Right forelimb (tissue), 1 donor: ENCODE measurements around the gene CCDC107.
"Not testable (repeated sequence)": the region's sequence is repeated elsewhere in the genome, so short reads cannot be mapped to it uniquely, and the experiment has no call there.

Experiments used
- DNase-seq: peaks from one replicate; pipeline ENCODE4 v3.0.0-alpha.2; 2018

The CCDC107 gene, protein sequence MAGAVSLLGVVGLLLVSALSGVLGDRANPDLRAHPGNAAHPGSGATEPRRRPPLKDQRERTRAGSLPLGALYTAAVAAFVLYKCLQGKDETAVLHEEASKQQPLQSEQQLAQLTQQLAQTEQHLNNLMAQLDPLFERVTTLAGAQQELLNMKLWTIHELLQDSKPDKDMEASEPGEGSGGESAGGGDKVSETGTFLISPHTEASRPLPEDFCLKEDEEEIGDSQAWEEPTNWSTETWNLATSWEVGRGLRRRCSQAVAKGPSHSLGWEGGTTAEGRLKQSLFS

DNA sequence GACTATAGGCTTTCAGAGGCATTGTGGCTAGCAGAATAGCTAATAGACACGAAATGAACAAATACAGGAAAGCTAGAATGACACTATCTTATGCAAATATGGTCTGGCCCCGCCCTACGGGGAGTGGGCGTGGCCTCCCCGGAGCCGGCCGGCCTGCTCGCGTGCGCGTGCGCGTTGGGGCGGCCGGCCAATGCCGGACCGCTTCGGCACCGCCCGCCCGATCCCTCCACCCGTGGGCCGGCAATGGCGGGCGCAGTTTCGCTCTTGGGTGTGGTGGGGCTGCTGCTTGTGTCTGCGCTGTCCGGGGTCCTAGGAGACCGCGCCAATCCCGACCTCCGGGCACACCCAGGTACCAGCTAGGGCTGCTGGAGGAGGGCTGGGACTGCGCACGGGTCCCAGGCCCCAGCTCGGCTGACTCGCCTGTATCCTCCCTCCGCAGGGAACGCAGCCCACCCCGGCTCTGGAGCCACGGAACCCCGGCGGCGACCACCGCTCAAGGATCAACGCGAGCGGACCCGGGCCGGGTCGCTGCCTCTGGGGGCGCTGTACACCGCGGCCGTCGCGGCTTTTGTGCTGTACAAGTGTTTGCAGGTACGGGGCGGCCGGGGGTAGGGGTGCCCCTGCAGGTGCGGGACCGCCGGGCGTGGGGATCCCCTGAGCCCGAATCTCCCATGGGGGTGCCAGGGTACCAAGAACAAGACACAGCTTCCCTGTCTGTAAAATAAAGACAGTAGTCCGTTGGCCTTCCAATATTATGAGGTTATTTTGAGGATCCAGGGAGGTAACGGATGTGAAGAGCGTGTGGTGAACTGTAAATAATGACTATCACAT lies at the start of gene CCDC107:
CCDC107 (plus strand) TSS at position 156 of the 831 bp plus-strand sequence; CDS start at position 244, 88 bp downstream.
- peak; percentile 94 for DNase-seq

DNA sequence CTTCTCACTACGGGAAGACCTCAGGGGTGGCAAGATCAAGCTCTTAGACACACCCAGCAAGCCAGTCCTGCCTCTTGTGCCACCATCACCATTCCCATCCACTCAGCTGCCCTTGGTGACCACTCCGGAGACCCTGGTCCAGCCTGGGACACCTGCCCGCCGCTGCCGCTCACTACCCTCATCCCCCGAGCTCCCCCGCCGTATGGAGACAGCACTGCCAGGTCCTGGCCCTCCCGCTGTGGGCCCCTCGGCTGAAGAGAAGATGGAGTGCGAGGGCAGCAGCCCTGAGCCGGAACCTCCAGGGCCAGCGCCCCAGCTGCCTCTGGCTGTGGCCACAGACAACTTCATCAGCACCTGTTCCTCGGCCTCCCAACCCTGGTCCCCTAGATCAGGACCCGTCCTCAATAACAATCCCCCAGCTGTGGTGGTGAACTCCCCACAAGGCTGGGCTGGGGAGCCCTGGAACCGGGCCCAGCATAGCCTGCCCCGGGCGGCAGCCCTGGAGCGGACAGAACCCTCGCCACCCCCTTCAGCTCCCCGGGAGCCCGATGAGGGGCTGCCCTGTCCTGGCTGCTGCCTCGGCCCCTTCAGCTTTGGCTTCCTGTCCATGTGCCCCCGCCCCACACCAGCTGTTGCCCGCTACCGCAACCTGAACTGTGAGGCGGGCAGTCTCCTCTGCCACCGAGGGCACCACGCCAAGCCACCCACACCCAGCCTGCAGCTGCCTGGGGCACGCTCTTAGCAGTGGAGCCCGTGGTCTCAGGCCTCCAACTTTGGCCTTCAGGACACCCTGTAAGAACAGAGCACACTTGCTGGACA lies 48.9 kb upstream of the CCDC107 start:
- DNase-seq = peak; percentile 80

DNA sequence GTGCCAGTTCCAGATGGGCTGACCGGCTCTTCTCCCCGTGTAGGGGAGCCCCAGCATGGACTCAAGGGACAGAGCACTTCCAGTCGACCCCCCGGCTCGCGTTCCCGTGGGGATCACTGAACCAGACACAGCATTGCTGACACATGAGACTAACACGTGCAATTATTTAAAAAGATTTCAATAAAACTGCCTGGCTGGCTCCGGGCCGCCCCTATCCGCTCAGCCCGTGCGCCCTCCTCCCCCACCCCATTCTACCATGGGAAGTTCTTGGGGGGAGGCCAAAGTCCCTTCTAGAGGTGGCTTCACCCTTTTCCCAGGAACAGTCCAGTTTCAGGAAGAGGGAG lies 48.3 kb upstream of the CCDC107 start:
- DNase-seq = no peak

DNA sequence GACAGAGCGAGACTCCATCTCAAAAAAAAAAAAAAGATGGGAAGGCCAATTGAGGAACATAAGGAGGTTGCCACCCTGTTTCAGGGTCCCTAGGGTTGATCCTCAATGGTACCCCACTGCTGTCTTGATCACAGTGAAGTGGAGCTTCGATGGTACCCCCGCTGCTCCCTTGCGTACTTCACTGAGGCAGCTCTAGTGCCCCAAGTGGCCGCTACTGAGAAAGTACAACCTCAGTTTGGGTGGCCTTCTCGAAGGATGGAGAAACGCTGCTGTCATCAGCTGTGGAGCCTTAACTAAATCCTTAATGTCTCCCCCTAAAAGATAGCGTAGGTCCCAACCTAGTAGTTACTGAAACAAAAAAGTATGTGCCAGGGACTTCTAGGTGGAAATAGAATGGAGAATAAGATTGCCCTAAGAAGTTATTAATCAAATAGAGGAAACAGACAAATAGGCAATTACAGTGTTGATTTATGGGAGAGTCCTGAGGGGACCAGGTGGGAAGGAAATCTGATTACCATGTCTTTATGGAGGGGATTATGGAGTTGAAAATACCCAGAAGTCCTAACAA lies 46.8 kb upstream of the CCDC107 start:
- no peak for DNase-seq

DNA sequence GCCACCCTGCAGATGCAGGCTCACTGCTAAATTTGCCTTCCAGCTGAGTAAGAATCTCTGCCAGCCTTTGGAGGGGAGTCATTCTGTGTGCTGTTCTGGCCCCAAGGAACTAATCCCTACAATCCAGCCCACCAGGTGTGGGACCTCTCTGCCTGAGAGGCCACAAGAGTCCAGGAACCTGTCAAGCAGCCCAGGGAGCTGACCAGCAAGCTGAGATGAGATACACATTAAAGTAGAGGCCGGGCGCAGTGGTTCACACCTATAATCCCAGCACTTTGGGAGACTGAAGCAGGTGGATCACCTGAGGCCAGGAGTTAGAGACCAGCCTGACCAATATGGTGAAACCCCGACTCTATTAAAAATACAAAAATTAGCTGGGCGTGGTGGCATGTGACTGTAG lies 46.0 kb upstream of the CCDC107 start:
- not testable (repeated sequence) for DNase-seq

DNA sequence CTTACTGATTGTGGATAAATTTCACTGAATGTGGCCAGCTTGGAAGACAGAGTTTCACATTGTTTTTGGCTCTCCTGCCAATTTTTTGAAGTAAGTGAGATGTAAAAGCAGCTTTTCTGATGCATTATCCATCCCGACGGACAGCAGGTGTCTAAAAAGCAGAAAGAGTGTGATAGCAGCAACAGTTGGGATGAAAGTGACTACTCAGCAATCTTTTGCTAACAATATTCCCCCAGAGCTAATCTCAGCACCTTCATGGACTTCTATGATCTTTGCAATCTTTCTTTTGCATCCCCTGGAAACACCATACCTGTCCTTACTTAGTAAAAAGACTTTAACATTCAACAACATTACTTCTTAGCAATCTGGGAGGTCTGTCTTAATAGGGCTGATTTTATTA lies 45.2 kb upstream of the CCDC107 start:
- DNase-seq = no peak

DNA sequence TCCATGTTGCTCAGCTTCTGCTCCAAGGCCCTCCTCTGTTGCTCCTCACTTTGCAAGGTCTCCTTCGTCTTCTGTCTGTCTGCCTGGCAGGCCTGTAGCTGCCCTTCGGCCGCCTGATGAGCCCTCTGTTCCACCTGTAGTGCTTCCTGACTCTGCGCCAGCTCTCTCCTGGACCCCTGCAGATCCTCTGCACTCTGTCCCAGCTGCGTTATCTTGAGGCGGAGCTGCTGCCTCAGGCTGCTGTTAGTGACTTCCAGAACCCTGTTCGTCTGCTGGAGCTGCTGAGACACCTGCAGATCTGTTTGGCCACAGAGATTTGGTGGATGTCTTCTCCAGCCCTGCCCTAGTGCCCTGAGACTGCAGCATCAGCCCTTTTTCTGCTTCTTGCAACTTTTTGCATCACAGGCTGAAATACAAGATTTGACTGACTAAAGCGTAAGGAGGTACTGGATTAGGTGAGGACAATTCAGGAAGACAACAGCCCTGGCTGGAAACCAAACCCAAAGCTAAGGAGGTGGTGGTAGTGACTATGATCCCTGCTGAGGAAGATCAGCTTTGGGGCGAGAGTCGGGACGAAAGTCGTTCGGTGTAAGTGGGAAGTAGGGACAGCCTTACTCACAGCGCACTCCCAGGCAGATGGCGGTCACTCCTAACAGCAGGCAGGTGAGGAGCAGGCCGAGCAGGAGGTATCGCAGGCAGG lies 42.0 kb upstream of the CCDC107 start:
- DNase-seq = no peak

DNA sequence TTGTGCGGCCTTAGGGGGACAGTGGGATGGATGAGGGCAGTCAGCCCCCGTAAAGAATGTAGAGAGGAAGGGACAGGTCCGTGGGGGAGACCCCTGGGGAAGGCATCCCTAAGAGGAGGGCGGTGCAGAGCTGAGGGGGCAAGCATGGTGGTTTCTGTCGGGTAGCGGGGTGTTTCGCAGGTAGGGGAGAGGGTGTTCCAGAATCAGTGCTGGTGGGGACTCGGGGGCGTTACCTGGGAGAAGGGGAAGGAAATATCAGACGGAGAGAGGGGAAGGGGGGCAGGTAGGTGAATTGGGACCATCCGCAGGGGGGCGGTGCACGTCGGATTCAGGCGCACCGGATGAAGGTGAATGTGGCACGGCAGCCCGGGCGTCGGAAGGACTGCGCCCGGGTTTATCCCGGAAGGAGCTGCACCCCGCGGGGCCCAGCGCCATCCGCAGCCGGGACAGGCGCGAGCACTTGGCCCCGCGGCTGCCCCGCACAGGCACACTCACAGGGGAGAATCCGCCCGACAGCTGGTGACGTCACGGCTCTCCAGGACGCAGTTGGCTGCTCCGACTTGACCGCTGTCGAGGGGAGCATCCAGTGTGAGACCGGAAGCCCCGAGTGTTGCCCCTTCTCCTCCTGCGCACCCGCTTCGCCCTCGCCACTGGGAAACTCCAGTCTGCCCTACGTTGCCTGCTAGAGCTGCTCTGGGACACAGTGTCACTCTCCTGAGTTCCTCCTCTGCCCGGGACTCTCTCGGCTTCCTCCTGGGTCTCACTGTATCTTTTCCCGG lies 41.2 kb upstream of the CCDC107 start:
- DNase-seq = no peak

DNA sequence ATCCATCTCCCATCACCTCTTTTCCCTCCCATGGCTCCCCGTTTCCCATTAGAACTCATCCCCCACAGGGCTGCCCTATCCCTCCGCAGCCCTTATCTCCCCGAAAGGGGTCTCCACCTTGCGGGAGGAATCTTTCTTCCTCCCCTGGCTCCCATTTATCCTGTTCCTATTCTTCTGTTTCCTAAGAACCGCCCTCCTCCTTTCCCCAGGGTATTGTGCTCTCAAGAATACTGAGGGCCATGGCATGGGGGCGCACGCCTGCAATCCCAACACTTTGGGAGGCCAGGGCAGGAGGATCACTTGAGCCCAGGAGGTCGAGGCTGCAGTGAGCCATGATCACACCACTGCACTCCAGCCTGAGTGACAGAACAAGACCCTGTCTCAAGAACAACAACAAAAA lies 40.5 kb upstream of the CCDC107 start:
- DNase-seq = no peak

DNA sequence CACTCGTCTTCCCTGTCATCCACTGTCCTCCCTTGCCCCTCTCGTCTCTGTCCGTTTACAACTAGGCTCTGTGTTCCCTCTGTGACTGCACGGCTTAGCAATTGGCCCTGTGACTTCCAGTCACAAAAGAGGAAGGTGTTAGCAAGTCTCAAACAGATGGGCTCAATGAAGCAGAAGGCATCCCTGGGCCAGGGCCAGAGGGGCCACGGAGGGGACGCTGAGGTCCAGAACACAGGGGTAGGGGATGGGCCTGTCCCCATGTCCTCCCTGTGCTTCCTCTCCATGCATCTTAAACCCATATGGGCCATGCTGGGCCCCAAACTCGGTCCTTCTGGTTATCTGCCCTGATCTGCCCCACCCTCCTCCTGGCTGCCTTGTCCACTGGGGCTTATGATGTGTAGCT lies 39.8 kb upstream of the CCDC107 start, which contains the start of gene CD72:
CD72 (minus strand) TSS at position 89 of the 403 bp plus-strand sequence. CDS start 110 bp downstream, outside the sequence.
- DNase-seq = no peak

DNA sequence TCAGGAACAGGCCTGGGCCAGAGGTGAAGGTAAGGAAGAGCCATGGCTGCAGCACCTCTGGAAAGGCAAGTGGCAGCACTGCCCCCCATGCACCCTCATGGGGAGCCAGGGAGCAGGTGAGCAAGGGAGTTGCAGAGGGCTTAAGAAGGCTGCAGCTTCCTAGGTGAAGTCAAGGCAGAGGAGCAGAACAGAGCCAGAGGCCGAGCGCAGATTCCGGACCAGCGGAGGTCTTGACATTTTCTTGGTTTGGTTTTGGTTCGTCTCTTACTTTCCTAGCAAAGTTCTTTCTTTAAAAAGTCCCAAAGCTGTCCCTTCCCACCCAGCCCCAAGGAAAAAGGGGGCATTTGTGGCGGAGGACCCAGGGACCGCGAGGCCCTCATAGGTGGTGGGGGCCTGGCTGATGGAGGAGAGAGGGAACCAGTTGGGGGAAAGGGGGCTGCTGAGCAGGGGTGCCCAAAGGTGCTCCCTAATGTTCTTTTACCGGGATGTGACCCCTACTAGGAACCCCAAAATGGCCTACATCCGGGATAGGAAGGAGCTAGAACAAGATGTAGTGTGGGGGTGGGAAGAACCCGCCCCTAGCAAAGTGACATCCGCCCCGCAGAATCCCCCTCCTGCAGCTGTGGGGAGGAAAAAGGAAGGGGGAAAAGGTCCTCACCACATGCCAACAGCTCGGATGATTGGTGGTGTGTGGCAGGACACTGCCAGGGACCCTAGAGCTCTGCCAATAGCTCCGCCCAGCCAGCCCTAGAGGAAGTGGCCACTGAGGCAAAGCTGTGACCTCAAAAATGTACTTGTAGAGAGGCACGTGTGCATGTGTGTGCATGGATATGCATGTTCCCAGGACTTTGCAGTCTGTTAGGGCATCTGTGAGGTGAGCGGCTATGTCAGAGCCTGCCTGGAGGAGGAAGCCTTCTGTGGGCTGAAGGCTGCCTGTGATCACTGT lies 39.0 kb upstream of the CCDC107 start:
- DNase-seq = no peak

DNA sequence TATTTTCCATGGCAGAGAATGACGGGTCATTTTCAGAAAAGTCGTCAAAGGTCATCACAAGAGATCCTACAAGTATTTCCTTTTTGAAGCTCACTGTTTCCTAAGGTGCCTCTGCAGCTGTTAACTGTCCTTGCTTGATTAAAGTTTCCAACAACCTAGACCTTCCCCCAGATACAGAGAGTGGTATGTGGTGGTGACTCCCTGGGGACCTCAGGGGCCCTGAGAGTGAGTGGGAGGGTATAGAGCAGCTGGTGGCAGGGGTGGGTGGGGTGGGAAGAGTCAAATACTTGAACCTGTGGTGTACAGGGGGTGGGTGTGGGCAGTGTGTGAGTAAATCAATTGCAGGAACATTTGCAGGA lies 38.3 kb upstream of the CCDC107 start:
- no peak for DNase-seq

DNA sequence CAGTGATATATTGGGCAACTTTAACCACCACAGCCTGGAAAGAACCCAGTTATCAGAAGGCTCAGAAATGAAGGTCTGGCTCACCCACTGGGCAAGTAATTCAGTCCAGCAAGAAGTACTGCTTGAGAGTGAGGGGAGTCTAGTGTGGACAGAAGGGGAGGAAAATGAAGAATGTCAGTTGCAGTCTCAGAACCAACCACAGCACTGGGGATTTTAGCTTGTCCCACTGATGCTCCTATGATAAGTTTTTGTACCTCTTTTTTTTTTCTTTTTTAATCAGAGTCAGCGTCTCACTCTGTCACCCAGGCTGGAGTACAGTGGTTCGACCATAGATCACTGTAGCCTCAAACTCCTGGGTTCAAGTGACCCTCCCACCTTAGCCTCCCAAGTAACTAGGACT lies 30.5 kb upstream of the CCDC107 start:
- DNase-seq = no peak

DNA sequence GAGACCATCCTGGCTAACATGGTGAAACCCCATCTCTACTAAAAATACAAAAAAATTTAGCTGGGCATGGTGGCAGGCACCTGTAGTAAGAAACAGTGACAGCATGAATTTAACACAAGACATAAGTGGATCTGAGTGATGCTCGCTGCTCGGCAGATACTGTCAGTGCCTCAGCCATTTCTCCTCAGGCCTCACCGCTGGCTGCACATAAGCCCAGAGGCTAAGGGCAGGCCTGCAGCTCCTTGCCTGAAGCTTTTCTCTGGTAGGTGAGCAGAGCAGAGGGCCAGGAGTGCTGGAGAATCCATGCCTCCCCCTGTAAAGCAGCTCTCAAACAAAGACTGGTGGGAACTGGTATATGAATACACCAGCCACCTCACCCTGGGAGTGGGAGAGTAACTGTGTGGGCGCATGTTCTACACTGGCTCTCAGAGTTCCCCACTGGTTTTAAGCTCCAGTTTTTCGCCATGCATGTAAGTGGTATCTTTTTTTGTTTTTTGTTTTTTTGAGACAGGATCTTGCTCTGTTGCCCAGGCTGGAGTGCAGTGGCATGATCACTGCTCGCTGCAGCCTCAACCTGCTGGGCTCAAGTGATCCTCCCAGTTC lies 29.6 kb upstream of the CCDC107 start:
- no peak for DNase-seq

DNA sequence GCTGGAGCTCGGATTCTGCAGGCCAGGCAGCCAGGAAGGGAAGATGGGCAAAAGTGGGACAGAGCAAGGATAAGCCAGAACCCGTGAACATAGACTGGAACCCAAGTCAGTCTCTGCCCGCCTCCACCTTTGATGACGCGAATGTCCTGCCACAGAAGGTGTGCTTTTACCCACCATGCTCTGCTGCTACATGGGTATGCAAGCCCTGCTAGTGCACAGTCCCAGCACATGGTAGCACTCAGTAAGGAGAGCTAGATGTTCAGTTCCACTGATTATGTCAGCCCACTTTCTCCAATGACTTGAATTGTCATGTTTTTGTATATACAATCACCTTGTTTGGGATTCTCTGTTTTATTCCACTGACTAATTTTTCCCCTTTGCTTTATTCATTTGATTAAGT lies 28.5 kb upstream of the CCDC107 start:
- no peak for DNase-seq

DNA sequence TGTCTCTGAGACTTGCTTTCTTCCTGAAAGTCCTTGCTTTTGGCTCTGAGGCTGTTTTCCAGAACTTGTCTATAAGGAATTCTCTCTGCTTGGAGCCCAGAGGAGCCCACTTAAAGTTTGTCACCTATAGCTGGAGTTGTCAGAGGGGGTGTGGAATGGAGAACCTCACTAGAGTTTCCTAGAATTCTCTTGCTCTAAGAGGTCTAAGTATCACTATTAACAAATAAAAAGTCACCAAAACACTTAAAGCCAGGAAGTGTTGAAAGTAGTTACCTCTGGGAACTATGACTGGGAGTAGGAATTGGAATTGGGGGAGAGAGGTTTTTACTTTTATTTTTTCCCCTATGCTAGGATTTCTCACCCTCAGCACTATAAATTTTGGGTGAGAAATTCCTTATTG lies 22.4 kb upstream of the CCDC107 start:
- DNase-seq = no peak

DNA sequence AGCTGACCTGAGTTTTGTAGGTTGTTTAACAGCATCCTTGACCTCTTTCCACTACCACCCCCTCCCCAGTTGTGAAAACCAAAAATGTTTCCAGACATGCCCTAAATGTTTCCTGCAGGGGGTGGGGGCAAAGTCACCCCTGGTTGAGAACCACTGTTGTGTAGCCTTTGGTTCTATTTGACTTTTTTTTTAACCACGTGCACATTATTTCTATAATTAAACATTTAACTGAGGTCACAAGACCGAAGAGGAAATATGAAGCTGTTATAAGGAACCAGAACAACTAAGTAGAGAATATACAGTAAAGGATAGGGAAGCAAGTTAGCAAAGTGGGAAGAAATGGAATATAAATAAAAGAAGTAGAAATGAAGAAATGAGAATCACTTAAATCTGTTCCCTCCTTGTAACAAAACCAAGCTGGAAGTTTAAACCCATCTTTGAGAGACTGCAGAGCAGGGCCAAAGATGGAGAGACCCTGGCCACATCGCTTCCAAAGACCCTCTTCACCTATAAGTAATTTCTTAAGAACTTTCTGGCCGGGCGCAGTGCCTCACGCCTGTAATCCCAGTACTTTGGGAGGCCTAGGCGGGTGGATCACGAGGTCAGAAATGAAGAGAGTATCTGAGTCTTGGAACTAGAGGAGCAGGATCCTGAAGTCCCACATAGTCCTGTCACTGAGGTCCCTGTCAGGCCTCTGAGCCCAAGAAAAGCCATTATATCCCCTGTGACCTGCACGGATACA lies 21.8 kb upstream of the CCDC107 start:
- DNase-seq = no peak

DNA sequence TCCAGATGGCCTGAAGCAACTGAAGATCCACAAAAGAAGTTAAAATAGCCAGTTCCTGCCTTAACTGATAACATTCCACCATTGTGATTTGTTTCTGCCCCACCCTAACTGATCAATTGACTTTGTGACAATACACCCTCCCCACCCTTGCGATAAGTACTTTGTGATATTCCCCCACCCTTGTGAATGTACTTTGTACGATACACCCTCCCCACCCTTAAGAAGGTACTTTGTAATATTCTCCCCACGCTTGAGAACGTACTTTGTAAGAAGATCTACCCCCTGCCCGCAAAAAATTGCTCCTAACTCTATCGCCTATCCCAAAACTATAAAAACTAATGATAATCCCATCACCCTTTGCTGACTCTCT lies 21.2 kb upstream of the CCDC107 start:
- not testable (repeated sequence) for DNase-seq

DNA sequence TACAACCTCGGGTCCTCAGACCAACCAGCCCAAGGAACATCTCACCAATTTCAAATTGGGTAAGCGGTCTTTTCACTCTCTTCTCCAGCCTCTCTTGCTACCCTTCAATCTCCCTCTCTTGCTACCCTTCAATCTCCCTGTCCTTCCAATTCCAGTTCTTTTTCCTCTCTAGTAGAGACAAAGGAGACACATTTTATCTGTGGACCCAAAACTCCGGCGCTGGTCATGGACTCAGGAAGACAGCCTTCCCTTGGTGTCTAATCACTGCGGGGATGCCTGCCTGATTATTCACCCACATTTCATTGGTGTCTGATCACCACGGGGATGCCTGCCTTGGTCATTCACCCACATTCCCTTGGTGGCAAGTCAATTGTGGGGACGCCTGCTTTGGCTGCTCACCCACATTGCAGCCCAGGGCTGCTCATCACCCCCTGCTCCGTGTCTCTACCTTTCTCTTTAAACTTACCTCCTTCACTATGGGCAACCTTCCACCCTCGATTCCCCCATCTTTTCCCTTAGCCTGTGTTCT lies 20.6 kb upstream of the CCDC107 start:
- not testable (repeated sequence) for DNase-seq
